Measurements from ENCODE around the gene CHST13. TPM values are rescaled to one million over a fixed set of nuclear protein-coding genes. Genes with fewer than 3 reads are reported as not detected.

CHST13 gene
- total RNA-seq, 1 donor, result 36.4 TPM

DNA sequence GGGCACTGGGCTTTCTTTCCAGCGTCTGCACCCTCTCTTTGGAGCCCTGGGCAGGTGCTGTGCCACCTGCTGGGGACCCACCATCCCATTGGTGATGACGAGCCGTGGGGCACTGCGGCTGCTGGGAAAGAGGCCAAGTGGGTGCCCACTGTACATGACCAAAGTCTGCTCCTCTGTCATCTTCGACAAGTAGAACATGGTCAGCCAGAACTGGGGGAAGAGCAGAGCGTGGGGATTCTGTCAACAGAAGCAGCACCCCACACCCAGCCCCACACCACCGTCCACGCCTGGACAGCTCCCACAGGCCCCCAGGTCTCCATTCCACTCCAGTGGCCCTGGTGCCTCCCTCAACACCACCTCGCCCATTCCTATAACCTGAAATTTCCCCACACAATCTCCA is 16.1 kb upstream of the CHST13 start:
- DNase-seq (ENCODE audit: low read depth in 2 of 3, low spot score in 2 of 3), result no peak

DNA sequence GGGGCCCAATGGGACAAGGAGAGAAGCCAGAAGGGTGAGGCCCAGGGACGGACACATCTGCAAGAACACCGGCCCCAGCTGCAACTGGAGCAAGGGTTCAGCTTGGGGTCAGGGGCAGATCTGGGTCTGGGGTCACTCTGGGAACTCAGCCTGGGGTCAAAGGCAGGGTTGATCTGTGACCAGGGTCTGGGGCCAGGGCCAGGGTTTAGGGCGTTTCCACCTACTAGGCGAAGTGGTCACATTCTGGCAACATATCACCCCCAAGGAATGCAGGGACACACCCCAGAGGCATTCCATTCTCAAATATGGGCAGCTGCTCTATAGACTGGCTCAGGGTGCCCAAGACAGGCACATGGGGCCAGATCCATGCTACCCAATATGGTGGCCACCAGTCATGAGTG is 15.4 kb upstream of the CHST13 start:
- no peak for DNase-seq (ENCODE audit: low read depth in 2 of 3, low spot score in 2 of 3)

DNA sequence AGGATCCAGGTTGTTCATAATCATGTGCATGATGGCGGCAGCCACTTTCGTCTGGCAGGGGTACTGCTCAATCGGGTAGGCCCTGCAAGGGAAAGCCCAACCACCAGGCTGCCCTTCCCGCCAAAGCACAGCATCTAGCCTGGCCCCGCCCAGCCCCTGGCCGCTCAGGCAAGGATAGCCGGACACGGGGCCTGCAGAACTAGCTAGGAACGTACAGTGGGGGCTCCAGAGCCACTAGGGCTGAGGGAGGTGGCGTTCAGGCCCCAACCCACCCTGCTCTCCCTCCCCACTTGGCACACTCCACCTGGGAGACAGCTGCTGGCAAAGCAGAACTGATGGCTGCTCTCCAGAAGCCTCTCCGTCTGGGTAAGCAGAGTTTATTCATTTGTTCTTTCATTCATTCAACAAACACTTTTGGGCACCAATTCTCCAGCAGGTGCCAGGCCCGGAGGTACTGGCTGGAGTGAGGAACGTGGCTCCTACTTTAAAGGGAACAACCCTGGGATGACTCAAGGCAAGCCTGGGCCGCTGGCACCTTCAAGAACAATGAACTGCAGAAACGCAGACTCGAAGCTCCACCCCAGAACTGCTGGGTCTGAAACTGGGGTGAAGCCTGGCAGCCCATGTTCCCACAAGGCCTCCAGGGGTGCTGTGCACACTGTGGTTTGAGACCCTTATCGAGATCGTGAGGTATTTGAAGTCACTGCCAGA is 14.2 kb upstream of the CHST13 start:
- DNase-seq (ENCODE audit: low read depth in 2 of 3, low spot score in 2 of 3), result no peak

DNA sequence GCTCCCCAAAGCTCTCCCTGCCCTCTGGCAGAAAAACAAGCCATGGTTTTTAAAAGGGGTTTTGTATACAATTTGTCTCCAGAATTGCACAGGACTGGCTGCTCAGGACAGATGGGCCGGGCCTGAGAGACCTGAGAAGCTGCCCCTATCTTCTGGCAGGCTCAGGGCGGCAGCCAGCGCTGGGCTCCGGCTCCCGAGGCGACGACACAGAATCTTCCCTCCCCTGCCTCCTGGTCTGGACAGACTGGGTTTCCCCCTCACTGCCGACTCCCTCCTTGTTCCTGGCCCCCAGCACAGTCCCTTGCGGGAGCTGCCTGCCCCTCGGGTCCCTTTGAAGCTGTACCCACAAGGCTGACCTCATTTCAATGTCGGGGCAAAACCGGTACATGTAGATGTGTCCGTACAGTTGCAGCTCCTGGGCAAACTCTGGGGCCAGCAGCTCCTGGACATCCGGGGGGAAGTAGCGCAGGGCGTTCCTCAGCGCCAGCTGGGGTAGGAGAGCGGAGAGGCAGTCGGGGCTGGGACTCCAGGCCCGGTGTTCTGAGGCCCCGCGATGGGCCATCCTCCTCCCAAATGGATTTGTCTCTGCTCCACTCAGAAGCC is 13.5 kb upstream of the CHST13 start:
- no peak for DNase-seq (ENCODE audit: low read depth in 2 of 3, low spot score in 2 of 3)

DNA sequence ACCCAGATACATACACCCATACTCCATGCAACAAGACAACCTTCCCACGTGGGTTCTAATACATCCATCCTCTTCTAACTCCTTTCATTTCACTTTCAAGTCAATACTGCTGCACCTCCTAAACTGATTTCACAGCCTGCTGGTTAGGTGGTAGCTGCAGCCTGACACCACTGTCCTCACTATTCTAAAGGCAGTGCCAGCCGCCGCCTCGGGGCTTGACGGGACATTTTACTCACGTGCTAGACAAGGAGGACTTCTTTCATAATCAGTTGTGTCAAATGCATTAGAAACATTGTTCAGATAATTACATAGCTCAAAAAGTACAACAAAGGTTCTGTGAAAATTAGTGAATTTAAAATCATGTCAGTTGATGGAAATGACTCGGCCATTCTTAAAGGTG is 12.7 kb upstream of the CHST13 start:
- DNase-seq (ENCODE audit: low read depth in 2 of 3, low spot score in 2 of 3), result no peak

DNA sequence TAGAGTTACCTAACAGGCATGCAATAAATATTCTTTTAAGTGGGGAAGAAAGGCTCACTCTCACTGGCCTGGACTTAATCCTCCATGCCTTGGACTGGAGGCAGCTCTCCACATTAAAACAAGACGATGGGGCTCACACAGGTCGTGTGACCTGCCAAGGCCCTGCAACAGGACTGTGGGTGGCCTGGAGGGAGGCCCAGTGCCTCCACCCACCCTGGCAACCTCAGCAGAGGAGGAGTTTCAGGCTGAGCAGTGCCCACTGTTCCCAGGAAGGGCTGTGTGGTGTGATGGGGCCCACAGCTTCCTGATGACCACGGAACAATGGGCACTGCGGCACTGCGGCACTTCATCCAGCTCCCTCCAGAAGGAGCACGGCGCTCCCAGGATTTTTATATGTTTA is 11.9 kb upstream of the CHST13 start:
- no peak for DNase-seq (ENCODE audit: low read depth in 2 of 3, low spot score in 2 of 3)

DNA sequence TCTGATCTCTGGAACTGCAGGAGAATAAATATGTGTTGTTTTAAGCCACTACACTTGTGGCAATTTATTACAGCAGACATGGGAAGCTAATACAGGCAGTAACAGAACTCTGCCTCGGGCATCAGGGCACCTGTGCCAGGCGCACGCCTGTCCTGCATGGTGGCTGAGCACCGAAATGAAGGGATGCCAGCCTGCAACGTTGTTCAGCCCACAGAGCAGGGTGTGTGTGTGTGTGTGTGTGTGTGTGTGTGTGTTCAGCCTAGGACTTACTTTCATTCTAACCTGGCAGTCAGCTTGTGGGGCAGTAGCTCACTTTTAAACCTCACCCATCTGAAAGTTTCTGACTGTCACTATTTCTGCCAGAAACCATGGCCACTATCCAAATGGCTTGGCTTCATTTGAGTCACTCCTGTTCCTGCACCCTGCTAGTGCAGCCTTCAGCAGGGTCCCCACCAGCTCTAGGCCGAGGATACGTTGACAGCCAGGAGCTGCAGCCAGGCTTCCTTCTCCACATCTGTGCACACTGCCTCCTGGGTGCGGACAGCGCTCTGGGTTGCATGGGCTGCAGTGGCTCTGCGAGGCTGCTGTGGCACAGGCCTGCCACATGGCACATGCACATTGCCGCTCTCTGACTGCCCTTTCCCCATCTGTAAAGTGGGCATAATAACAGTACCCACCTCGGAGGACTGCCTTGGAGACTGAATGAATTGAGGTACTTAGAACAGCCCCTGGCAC is 10.9 kb upstream of the CHST13 start:
- no peak for DNase-seq (ENCODE audit: low read depth in 2 of 3, low spot score in 2 of 3)

DNA sequence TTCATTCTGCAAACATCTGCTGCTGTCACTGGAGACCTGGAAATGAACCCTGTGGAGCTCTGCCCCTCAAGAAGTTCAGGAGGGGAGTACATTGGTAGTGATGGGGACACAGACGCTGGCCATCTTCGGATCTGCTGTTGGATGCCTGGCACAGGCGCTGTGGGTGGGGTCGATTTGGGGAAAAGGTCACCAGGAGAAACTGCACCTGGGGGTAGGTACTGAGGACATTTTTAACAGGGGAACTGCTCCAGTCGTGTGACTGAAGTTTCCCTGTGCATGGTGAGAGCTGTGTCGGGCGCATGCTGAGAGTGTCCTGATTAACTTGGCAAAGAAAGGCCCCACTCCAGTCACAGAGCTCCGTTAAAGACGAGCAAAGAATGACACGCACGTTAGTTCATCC is 9.8 kb upstream of the CHST13 start:
- no peak for DNase-seq (ENCODE audit: low read depth in 2 of 3, low spot score in 2 of 3)

DNA sequence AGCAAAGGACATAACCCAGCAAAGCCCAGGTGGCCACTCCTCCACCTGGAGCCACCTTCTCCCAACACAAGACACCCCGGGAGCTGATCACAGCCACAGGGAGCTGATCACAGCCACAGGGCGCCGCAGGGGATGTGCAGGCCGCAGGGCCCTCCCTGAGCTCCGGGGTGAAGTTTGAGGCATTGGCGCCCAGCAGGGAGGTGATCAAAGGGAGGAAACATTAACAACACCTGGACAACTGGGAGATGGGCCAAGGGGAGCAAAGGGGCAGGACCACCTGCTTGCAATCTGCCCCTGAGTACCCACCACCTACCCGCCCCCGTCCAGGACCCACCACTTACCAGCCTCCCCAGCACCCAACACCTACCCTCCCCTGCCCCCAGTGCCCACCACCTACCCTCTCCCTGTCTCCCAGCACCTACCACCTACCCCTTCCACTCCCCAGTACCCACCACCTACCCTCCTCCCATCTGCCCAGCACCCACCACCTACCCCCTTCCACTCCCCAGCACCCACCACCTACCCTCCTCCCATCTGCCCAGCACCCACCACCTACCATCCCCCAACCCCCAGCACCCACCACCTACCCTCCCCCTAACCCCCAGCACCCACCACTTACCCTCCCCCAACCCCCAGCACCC is 8.8 kb upstream of the CHST13 start:
- DNase-seq (ENCODE audit: low read depth in 2 of 3, low spot score in 2 of 3), result no peak

DNA sequence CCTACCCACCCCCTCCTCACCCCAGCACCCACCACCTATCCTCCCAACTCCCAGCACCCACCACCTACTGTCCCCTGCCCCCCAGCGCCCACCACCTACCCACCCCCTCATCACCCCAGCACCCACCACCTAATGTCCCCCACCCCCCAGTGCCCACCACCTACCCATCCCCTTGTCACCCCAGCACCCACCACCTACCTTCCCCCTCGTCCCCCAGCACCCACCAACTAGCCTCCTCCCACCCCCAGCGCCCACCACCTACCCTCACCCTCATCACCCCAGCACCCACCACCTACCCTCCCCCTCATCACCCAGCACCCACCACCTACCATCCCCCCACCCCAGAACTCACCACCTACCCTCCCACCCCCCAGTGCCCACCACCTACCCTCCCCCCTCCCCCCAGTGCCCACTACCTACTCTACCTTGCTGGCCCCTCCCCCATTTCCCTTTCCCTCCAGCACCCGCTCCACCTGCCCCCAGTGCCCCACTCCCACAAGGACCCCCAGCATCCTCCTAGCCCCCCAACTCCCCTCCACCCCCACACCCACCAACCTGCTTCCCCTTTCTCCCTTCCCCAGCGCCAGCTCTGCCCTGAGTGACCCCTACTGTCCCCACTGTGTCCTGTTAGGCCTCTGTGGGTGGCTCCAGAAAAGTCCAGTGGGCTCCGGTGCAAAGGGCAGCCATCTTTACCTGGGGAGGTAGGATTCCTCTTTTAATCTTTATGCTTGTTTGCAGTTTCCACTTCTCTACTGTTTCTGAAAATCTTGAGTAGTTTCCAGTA is 7.6 kb upstream of the CHST13 start:
- no peak for DNase-seq (ENCODE audit: low read depth in 2 of 3, low spot score in 2 of 3)

DNA sequence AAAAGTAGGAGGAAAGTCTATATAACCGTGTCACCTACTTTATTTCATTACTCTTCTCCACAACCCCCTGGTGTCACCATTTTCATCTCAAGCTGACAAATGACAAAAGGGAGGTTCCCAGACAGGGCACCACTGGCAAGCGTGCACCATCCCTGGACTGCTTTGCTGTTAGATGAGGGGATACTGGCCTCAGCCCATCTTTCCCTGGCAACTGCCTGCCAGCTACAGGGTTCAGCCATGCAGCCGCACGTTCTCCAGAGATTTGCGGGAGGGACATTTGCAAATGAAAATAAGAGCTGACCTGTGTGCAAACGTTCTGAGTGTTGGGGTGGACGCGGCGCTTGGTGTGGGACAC is 7.0 kb upstream of the CHST13 start:
- no peak for DNase-seq (ENCODE audit: low read depth in 2 of 3, low spot score in 2 of 3)

DNA sequence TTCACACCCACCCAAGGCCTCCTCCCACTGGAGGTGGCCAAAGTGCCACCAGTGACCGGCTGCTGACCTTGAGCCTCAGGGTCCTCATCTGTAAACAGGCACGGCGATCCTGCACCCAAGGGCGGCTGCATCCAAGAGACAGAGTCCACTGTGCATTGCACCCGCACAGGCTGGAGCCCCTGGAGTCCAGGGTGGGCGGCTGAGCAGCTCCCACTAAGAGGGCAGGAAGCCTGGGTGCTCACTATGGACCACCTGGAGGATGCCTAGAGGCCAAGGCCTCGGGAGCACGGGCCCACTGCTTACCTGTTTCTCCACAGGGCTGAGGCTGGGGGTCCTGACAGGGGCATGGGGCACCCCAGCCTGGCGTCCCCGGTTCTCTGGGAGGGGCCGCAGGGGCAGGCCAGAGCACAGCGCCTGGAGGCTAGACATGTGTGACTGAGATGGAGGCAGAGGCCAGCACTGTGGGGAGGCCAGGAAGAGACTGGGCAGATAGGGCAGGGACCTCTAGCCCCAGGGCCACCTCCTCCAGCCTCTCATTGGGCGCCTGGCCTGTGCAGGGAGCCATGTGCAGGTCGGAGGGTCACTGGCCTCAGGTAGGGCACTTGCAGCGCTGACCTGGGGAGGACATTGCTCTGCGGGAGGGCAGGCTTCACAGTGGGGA is 6.5 kb upstream of the CHST13 start, which contains the start of gene UROC1:
UROC1 (minus strand) TSS at position 483 of the 661 bp plus-strand sequence; CDS start at position 429, 54 bp downstream.
- DNase-seq (ENCODE audit: low read depth in 2 of 3, low spot score in 2 of 3), result no peak

DNA sequence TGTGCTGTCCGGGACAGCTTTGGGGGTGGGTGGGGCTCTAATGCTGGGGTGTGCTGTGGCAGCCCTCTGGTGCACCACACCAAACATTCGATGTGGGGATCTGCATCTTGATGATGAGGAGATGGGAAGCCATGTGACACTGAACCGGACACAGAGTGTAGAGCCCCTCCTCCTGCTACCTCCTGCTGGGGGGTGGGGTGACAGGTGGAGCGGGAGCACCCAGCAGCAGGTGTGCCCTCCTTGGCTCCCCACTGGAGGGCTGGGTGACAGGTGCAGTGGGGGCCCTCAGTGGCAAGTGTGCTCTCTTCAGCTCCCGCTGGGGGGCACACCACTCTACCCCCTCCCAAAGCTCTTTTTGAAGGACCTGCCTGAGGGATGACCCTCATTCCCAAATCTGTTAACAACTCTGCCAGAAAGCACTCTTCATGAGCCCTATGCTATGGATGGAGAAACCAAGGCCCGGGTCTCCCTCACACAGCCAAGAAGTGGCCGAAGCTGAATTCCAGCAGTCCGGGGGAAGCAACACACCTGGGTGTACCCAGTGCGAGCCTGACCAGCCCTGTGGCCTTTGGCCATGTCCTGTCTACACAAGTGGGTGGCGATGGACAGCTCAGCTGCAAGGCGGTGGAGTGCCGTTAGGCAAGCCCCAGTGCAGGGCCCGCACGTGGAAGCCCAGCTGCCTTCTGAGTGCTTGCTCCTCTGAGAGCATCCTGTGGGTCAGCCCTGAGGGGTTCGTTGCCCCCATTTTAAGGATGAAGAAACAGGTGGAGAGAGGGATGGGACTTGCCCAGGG is 5.8 kb upstream of the CHST13 start:
- no peak for DNase-seq (ENCODE audit: low read depth in 2 of 3, low spot score in 2 of 3)

DNA sequence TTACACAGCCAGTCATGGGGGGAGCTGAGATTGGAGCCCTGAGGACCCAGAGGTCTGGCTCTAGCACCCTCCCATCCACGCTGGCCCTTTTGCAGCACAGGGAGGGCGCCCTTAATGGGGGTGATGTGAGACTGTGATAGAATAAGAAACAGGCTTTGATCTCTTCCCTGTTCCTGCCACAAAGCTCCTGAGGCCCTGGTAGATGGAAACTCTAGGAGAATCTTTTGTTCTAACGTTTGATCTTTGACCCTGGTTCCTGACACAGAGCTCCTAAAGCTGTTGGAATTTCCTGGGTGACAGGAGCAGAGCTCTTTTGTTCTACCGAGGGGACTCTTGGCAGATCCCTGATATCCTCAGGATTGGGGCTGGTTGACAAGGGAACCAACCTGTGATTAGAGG is 5.2 kb upstream of the CHST13 start:
- no peak for DNase-seq (ENCODE audit: low read depth in 2 of 3, low spot score in 2 of 3)

DNA sequence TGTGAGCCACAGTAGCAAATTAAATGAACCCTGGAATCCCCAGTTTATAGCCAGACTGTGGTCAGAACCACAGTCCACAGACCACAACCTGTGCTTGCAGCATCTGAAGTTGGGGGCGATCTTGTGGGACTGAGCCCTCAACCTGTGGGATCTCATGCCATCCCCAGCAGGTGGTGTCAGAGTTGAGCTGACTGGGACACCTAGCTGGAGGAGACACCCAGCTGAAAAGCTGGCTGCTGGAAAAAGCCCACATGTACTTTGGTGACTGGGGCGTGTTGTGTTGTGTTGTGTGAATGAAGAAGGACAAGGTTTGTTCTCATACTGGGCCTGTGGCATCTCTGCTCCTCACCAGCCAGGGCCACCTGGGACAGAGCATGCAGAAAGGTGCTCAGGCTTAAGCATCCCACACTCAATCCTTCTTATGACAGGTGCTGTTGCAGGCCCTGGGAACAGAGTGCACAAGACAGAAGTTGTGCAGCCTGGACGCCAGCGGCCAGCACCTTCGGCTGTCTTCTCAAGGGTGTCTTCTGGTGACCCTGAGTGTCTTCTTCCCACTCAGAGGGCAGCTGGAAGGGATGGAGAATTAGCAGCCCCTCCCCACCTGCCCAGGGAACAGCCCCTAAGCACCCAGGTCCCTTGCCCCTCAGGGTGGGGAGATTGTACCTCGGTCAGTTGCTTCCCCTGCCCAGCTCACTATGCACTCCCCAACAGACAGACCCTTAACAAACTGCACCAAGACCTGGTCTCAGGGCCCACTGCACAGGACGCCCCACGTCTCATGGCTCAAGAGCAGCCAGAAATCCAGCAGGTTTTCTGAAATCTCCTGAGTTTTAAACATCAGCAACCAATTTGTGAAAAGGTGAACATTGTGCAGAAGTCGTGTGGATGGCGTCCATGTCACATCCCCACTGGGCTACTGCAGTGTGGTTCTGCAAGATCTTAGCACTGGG is 4.2 kb upstream of the CHST13 start:
- no peak for DNase-seq (ENCODE audit: low read depth in 2 of 3, low spot score in 2 of 3)

DNA sequence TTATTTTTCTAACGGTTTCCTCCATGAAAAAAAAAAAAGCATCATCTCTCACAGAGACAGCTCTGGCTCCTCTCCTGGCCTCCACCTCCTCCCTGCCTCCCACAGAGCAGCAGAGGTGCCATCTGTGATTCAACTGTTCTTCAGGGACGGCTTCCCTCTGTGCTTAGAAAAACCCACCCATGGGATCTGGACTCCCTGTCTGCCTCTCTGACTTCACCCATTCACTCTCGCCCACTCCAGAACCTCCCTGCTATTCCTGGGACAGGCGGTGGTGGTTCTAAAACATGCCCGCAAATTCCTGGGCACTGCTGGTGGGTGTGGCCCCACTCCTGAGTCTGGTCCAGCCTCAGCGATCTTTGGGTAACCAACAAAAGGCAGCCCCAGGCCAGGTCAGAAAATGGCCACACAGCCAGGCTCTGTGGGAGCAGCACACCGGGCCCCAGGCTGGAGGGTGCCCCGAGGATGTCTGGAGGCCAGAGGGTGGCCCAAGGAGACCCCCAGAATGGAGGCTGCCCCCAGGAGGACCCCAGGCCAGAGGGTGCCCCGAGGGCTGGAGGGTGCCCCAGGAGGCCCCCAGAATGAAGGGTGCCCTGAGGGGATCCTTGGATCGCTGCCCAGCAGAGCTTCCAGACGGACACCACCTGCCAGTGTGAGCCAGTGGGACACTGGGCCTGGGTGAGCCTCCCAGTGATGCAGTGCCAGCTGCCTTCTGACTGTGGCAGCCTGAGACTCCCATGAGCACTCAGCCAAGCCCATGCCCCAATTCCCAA is 2.6 kb upstream of the CHST13 start:
- no peak for DNase-seq (ENCODE audit: low read depth in 2 of 3, low spot score in 2 of 3)

DNA sequence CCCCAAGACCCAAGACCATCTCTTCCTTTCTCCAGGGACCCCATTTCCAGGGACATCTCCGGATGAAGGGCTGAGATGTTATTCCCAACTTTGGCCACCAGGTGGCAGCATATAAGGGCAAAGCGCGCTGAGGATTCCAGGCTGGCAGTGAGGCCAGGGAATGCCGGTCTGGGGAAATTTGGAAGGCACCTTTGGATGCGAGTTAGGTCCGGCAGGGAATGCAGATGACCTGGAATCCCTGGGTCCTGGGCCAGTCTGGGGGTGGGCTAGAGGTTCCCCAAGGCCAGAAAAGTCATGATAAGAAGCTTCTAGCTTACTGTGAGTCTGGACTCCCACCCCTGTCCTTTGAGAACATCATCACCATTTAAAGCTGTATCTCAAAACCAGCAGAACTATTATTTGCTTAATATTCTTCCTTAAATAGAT is 1.6 kb upstream of the CHST13 start:
- DNase-seq (ENCODE audit: low read depth in 2 of 3, low spot score in 2 of 3), result peak; percentile 17 to 46 (median 44)
